ENCODE data around the gene ZNF532. TPM values are rescaled to one million over a fixed set of nuclear protein-coding genes. Genes with fewer than 3 reads are reported as not detected.
A peak's percentile ranks its signal among the peaks of the same experiment; 100 is the strongest.

The ZNF532 gene
- total RNA-seq, 4 donors from 2014 or later: 98.7 to 125 (median 113) TPM

DNA sequence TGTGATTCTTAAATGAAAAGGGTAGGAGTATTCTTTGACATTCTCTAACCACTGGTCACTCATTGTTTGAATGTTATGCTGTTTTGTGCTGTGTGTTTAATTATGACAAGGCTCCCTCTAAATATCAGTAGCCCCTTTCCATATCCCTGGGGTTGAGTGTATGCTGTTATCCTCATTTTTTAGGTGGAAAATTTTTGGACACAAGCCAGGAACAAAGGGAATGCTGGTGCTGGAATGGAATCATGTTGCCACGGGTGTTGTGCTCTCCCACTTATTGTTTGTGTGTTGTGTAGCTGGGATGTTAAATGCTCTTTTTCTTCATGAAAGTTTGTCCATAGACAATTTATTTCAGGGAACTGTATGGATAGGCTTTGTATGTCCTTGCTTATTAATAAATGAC lies 43.3 kb downstream of the ZNF532 start:
- H3K4me3 ChIP-seq: no peak overlapping the region
- TF ChIP-seq, protein P1, sequence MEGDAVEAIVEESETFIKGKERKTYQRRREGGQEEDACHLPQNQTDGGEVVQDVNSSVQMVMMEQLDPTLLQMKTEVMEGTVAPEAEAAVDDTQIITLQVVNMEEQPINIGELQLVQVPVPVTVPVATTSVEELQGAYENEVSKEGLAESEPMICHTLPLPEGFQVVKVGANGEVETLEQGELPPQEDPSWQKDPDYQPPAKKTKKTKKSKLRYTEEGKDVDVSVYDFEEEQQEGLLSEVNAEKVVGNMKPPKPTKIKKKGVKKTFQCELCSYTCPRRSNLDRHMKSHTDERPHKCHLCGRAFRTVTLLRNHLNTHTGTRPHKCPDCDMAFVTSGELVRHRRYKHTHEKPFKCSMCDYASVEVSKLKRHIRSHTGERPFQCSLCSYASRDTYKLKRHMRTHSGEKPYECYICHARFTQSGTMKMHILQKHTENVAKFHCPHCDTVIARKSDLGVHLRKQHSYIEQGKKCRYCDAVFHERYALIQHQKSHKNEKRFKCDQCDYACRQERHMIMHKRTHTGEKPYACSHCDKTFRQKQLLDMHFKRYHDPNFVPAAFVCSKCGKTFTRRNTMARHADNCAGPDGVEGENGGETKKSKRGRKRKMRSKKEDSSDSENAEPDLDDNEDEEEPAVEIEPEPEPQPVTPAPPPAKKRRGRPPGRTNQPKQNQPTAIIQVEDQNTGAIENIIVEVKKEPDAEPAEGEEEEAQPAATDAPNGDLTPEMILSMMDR (IDR thresholded peaks at IDR 0.05): no peak
- TF ChIP-seq POLR2A (IDR thresholded peaks at IDR 0.05) (no peak), EP300 (IDR thresholded peaks at IDR 0.05) (no peak)
- H3K36me3 ChIP-seq: peaks cover 0 to 16% (median 0%) of the 10 kb centered on the region in 3 donors
- DNase-seq (ENCODE audit: low spot score in 2 of 2): no peak
- H3K4me1 ChIP-seq: peaks cover 0 to 78% (median 29%) of the 10 kb centered on the region in 4 donors
- H3K9me3 ChIP-seq: no peaks in the 10 kb centered on the region
- H3K27me3 ChIP-seq: no peaks in the 10 kb centered on the region
- 29% methylated on average over 1 of the region's 1 CpG for WGBS, 2 donors
- peak overlapping the region in 2 of 4 donors; percentile 9 to 50 for H3K27ac ChIP-seq

DNA sequence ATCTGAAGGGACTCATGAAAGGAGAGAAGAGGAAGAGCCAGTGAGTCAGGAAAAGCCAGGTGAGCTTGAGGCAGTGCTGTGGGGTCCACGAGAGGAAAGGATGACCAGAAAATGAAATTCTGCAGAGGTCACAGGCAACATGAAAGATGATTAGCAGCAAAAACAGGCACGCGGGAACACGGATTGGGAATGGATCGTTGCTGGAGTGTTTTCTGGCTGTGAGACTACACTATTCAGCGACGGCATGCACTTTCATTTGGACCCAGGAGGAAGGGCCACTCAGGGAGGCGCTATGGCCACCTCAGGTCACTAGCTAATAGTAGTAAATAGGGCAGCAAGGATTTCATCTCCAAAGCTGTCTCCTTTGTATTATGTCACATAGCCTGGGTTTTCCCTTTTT lies 44.8 kb downstream of the ZNF532 start:
- Histone ChIP-seq H3K4me3 (no peak overlapping the region), H3K27me3 (no peaks in the 10 kb centered on the region), H3K36me3 (peaks cover 0 to 16% (median 0%) of the 10 kb centered on the region in 3 donors), H3K4me1 (peaks cover 3 to 83% (median 31%) of the 10 kb centered on the region in 4 donors), H3K9me3 (no peaks in the 10 kb centered on the region), H3K27ac (peak overlapping the region in 2 of 4 donors; percentile 50 to 84)
- DNase-seq (ENCODE audit: low spot score in 2 of 2): no peak
- WGBS, 2 donors: 69 to 77% methylated on average over 8 of the region's 8 CpGs
- TF ChIP-seq, protein P1 (IDR thresholded peaks at IDR 0.05): no peak

DNA sequence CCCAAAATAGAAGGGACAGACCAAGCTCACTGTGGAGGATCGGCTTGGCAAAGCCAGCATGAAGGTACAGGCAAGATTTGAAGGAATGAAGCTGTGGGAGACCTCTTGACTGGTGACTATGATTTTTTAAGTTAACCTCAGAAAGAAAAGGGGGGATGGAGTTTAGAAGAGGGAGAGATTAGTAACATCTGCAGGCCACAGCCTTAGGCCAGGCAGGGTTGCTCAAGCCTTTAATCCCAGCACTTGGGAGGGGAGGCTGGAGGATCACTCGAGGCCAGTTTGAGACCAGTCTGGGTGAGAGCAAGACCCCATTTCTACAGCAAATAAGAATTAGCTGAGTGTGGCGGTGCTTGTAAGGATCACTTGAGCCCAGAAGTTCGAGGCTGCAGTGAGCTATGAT lies 46.6 kb downstream of the ZNF532 start:
- Histone ChIP-seq H3K36me3 (peaks cover 0 to 9% (median 0%) of the 10 kb centered on the region in 3 donors), H3K27ac (peak overlapping the region; percentile 48 to 94 (median 82)), H3K4me1 (peaks cover 3 to 97% (median 38%) of the 10 kb centered on the region in 4 donors), H3K27me3 (no peaks in the 10 kb centered on the region), H3K4me3 (no peak overlapping the region), H3K9me3 (no peaks in the 10 kb centered on the region)
- no peak for DNase-seq (ENCODE audit: low spot score in 2 of 2)
- WGBS, 2 donors: 64 to 79% methylated on average over 4 of the region's 4 CpGs
- no peak for TF ChIP-seq EP300 (IDR thresholded peaks at IDR 0.05)

DNA sequence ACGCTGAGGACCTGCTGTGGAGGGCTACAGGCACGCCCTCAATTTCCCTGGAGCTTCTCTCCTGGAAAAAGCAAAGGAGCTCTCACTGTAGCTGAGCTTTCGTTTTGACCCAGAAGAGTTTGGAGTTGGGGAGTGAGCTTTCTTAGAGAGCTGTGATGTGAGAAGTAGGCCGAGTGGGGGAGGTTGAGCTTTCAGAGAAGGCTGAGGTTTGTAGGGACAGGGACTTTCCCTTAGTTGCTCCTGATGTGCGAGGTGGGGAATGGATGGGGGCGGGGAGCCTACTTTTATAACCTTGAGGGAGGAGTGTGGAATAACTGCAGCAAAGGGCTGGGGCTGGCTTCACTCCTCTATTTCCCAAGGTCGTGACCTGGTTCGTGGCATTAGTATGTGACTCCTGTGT lies 47.1 kb downstream of the ZNF532 start:
- H3K9me3 ChIP-seq: no peaks in the 10 kb centered on the region
- H3K36me3 ChIP-seq: peaks cover 0 to 13% (median 0%) of the 10 kb centered on the region in 3 donors
- H3K27me3 ChIP-seq: no peaks in the 10 kb centered on the region
- 31 to 35% methylated on average over 8 of the region's 8 CpGs for WGBS, 2 donors
- peaks cover 3 to 99% (median 37%) of the 10 kb centered on the region in 4 donors for H3K4me1 ChIP-seq
- peak overlapping the region in 1 of 4 donors; percentile 15 for H3K4me3 ChIP-seq
- peak; percentile 24 to 30 for DNase-seq (ENCODE audit: low spot score in 2 of 2)
- TF ChIP-seq EP300 (IDR thresholded peaks at IDR 0.05) (no peak), POLR2A (IDR thresholded peaks at IDR 0.05) (no peak)
- TF ChIP-seq, protein P1 (IDR thresholded peaks at IDR 0.05): no peak
- peak overlapping the region; percentile 48 to 94 (median 82) for H3K27ac ChIP-seq

DNA sequence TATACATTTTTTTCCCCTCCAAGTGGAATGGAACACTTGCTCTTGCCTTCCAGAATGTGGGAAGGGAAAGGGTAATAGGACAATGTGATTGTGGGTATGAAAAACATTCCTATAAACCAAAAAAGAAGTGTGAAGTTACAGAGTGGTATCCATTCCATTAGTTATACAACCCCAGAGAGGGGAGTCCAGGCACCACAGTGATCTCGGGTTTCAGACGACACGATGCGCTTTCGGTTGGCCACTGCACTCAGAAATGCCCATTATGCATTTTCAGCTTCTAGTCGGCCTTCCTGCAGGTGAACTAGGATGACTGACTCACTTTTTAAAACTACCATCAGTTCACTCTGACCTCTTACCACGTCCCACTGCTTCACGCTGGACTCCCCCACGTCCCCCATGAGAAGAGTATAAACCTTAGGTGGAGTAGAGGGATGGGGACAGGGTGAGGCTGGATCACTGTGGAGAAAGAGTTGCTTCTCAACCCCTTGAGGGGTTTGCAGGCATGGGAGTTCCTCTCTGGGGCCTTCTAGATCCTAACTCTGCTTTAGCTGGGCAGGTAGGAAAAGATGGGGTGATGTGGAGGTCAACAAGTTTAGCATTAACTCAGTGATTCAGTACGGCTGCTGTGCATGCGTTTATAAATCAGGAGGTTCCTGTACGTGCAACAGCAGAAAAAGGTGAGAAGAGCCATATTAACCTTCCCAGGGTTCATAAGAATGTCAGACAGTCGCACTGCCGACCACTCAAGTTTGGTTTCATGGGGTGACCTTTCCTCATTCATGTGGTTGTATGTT lies 50.5 kb downstream of the ZNF532 start:
- H3K4me1 ChIP-seq: peaks cover 3 to 66% (median 25%) of the 10 kb centered on the region in 4 donors
- H3K36me3 ChIP-seq: peaks cover 0 to 45% (median 0%) of the 10 kb centered on the region in 3 donors
- H3K4me3 ChIP-seq: no peak overlapping the region
- H3K9me3 ChIP-seq: no peaks in the 10 kb centered on the region
- no peaks in the 10 kb centered on the region for H3K27me3 ChIP-seq
- no peak for DNase-seq (ENCODE audit: low spot score in 2 of 2)
- 72% methylated on average over 14 of the region's 14 CpGs for WGBS, 2 donors
- H3K27ac ChIP-seq: peak overlapping the region; percentile 29 to 94 (median 82)
- TF ChIP-seq, protein P1 (IDR thresholded peaks at IDR 0.05): no peak
- TF ChIP-seq EP300 (IDR thresholded peaks at IDR 0.05): no peak
- no peak for TF ChIP-seq POLR2A (IDR thresholded peaks at IDR 0.05)

Measured in tibial nerve (tissue), 4 donors.